ENCODE results near the gene ZBTB16.

ZBTB16 gene

GRCh38 chr11:114288136-114288535 lies 228.6 kb downstream of the ZBTB16 start:
- no peak for TF ChIP-seq CTCF (conservative IDR thresholded peaks at IDR 0.05; ENCODE audit: control insufficient read depth, insufficient read depth, low read depth, low read length)
- no peak overlapping the region for H3K4me3 ChIP-seq (ENCODE audit: control insufficient read depth, low read depth, low read length)
- DNase-seq (ENCODE audit: low read depth): no peak

GRCh38 chr11:114289779-114290178 lies 230.3 kb downstream of the ZBTB16 start:
- no peak for DNase-seq (ENCODE audit: low read depth)
- no peak overlapping the region for H3K4me3 ChIP-seq (ENCODE audit: control insufficient read depth, low read depth, low read length)
- no peak for TF ChIP-seq CTCF (conservative IDR thresholded peaks at IDR 0.05; ENCODE audit: control insufficient read depth, insufficient read depth, low read depth, low read length)

- no peak for TF ChIP-seq CTCF (conservative IDR thresholded peaks at IDR 0.05; ENCODE audit: control insufficient read depth, insufficient read depth, low read depth, low read length)
- no peak for DNase-seq (ENCODE audit: low read depth)
- H3K4me3 ChIP-seq (ENCODE audit: control insufficient read depth, low read depth, low read length): no peak overlapping the region
Measured at GRCh38 chr11:114290503-114291235, 231.2 kb downstream of the ZBTB16 start.

- H3K4me3 ChIP-seq (ENCODE audit: control insufficient read depth, low read depth, low read length): no peak overlapping the region
- peak; percentile 84 for DNase-seq (ENCODE audit: low read depth)
- no peak for TF ChIP-seq CTCF (conservative IDR thresholded peaks at IDR 0.05; ENCODE audit: control insufficient read depth, insufficient read depth, low read depth, low read length)
Measured at GRCh38 chr11:114291381-114291780, 231.9 kb downstream of the ZBTB16 start.

GRCh38 chr11:114291842-114292680 lies 232.6 kb downstream of the ZBTB16 start:
- H3K4me3 ChIP-seq (ENCODE audit: control insufficient read depth, low read depth, low read length): peak overlapping the region; percentile 24
- peak; percentile 84 for DNase-seq (ENCODE audit: low read depth)
- no peak for TF ChIP-seq CTCF (conservative IDR thresholded peaks at IDR 0.05; ENCODE audit: control insufficient read depth, insufficient read depth, low read depth, low read length)

- TF ChIP-seq CTCF (conservative IDR thresholded peaks at IDR 0.05; ENCODE audit: control insufficient read depth, insufficient read depth, low read depth, low read length): no peak
- peak; percentile 53 for DNase-seq (ENCODE audit: low read depth)
Measured at GRCh38 chr11:114293201-114293711, 233.7 kb downstream of the ZBTB16 start.

More at GRCh38 chr11:114293201-114293711, 233.7 kb downstream of the ZBTB16 start:
- H3K4me3 ChIP-seq (ENCODE audit: control insufficient read depth, low read depth, low read length): no peak overlapping the region
